ENCODE results near the gene HGS. TPM values are rescaled to one million over a fixed set of nuclear protein-coding genes. Genes with fewer than 3 reads are reported as not detected.
A peak's percentile ranks its signal among the peaks of the same experiment; 100 is the strongest.

HGS gene
- total and polyA plus RNA-seq, 2 of the 13 experiments (the other 11 are each of a cell fraction or from before 2014, with no cell fraction given), result 73.3 to 78.1 TPM

GRCh38 chr17:81733507-81734404, 49.9 kb downstream of the HGS start (continued):
- TF ChIP-seq ZNF687 (CRISPR knock-in tag; IDR thresholded peaks at IDR 0.05), result peak; percentile 64; the same call in 1 of the 2 replicates
- TF ChIP-seq XRCC5 (optimal IDR thresholded peaks at IDR 0.05; ENCODE audit: low read length), result peak; percentile 96
- TF ChIP-seq SP4 (CRISPR knock-in tag; IDR thresholded peaks at IDR 0.05), result peak; percentile 63; the same call in 1 of the 2 replicates
- no peak for TF ChIP-seq KLF13 (CRISPR knock-in tag; IDR thresholded peaks at IDR 0.05)
- TF ChIP-seq ZNF350 (CRISPR knock-in tag; IDR thresholded peaks at IDR 0.05; ENCODE audit: borderline replicate concordance, low read depth), result no peak; the same call in 1 of the 2 replicates
- TF ChIP-seq FOXO1 (CRISPR knock-in tag; IDR thresholded peaks at IDR 0.05), result peak; percentile 64; the same call in 1 of the 2 replicates
- TF ChIP-seq GTF2F1 (IDR thresholded peaks at IDR 0.05; ENCODE audit: low read length), result no peak
- peak; percentile 34; the same call in 1 of the 2 replicates for TF ChIP-seq FOXK1 (CRISPR knock-in tag; IDR thresholded peaks at IDR 0.05; ENCODE audit: borderline replicate concordance, low read depth)
- TF ChIP-seq SAFB2 (CRISPR knock-in tag; IDR thresholded peaks at IDR 0.05; ENCODE audit: borderline replicate concordance, low read depth), result no peak
- peak; percentile 69; the same call in 1 of the 2 replicates for TF ChIP-seq SALL2 (CRISPR knock-in tag; IDR thresholded peaks at IDR 0.05)
- TF ChIP-seq ZNF816 (CRISPR knock-in tag; IDR thresholded peaks at IDR 0.05; ENCODE audit: borderline replicate concordance), result no peak
- no peak for TF ChIP-seq ZNF17 (CRISPR knock-in tag; IDR thresholded peaks at IDR 0.05)
- peak; percentile 47; the same call in 1 of the 2 replicates for TF ChIP-seq MYC (CRISPR knock-in tag; IDR thresholded peaks at IDR 0.05; ENCODE audit: borderline replicate concordance)
- TF ChIP-seq PRPF4 (IDR thresholded peaks at IDR 0.05; ENCODE audit: low read depth, low read length, poor library complexity, severe bottlenecking), result no peak
- TF ChIP-seq FOXM1 (CRISPR knock-in tag; IDR thresholded peaks at IDR 0.05), result no peak
- no peak for TF ChIP-seq TARDBP (CRISPR knock-in tag; IDR thresholded peaks at IDR 0.05)
- peak; percentile 61; the same call in 1 of the 2 replicates for TF ChIP-seq THAP11 (CRISPR knock-in tag; IDR thresholded peaks at IDR 0.05)
- TF ChIP-seq YEATS4 (CRISPR knock-in tag; IDR thresholded peaks at IDR 0.05; ENCODE audit: borderline replicate concordance), result no peak
- no peak for TF ChIP-seq NR2F6 (IDR thresholded peaks at IDR 0.05)
- peak; percentile 25; the same call in 1 of the 2 replicates for TF ChIP-seq NR2F6 (CRISPR knock-in tag; IDR thresholded peaks at IDR 0.05)
- TF ChIP-seq ZNF562 (CRISPR knock-in tag; IDR thresholded peaks at IDR 0.05; ENCODE audit: borderline replicate concordance), result no peak
- TF ChIP-seq ZSCAN31 (CRISPR knock-in tag; IDR thresholded peaks at IDR 0.05; ENCODE audit: low read depth), result peak; percentile 65; the same call in 1 of the 2 replicates
- no peak for TF ChIP-seq SMAD9 (CRISPR knock-in tag; IDR thresholded peaks at IDR 0.05)
- TF ChIP-seq KDM1A (CRISPR knock-in tag; IDR thresholded peaks at IDR 0.05), result no peak
- no peak for TF ChIP-seq KDM6A (CRISPR knock-in tag; IDR thresholded peaks at IDR 0.05; ENCODE audit: low read depth)
- no peak for TF ChIP-seq ZNF720 (CRISPR knock-in tag; IDR thresholded peaks at IDR 0.05)
- no peak for TF ChIP-seq CREB3 (CRISPR knock-in tag; IDR thresholded peaks at IDR 0.05)
